Measurements from ENCODE around the gene PCCA.

The PCCA gene

DNA sequence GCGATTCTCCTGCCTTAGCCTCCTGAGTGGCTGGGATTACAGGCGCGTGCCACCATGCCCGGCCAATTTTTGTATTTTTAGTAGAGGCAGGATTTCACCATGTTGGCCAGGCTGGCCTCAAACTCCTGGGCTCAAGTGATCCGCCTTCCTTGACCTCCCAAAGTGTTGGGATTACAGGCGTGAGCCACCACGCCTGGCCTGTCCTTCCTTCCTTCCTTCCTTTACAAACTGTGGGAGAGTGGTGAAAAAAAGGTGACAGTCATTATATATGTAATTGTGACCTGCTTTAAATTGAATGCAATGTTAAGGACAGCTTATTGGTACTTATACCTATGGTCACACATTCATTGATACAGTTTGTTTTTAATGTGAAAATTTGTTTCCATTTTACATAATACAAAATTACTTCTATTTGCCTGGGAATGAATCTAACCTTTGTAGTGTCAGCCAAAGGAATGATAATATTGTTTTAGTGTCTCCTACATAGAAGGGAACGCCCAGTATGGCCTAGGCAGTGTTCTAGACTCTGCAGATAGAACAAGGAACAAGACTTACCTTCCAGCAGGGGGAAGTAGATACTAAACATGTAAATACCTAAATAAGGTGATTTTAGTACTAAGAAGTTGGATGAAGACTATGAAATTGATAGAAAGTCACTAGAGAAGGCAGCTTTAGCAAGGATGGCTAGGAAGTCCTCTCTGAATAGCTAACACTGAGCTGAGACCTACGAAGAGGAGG lies 353.4 kb downstream of the PCCA start:
- TF ChIP-seq, protein P1, sequence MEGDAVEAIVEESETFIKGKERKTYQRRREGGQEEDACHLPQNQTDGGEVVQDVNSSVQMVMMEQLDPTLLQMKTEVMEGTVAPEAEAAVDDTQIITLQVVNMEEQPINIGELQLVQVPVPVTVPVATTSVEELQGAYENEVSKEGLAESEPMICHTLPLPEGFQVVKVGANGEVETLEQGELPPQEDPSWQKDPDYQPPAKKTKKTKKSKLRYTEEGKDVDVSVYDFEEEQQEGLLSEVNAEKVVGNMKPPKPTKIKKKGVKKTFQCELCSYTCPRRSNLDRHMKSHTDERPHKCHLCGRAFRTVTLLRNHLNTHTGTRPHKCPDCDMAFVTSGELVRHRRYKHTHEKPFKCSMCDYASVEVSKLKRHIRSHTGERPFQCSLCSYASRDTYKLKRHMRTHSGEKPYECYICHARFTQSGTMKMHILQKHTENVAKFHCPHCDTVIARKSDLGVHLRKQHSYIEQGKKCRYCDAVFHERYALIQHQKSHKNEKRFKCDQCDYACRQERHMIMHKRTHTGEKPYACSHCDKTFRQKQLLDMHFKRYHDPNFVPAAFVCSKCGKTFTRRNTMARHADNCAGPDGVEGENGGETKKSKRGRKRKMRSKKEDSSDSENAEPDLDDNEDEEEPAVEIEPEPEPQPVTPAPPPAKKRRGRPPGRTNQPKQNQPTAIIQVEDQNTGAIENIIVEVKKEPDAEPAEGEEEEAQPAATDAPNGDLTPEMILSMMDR (IDR thresholded peaks at IDR 0.05; ENCODE audit: borderline replicate concordance, control extremely low read depth, extremely low read depth, insufficient read depth, missing control alignments): no peak
- in situ Hi-C loops (cut with MboI; ENCODE audit: low sequenced_read_pairs, unreplicated experiment): no loop called here
- no peak for DNase-seq (ENCODE audit: low spot score)

- TF ChIP-seq, protein P1 (IDR thresholded peaks at IDR 0.05; ENCODE audit: borderline replicate concordance, control extremely low read depth, extremely low read depth, insufficient read depth, missing control alignments): no peak
- no peak for DNase-seq (ENCODE audit: low spot score)
- in situ Hi-C loops (cut with MboI; ENCODE audit: low sequenced_read_pairs, unreplicated experiment): no loop called here
Measured at GRCh38 chr13:100443278-100443997, 354.5 kb downstream of the PCCA start.

GRCh38 chr13:100443998-100444328 lies 355.1 kb downstream of the PCCA start:
- in situ Hi-C loops (cut with MboI; ENCODE audit: low sequenced_read_pairs, unreplicated experiment): no loop called here
- DNase-seq (ENCODE audit: low spot score): no peak
- TF ChIP-seq, protein P1 (IDR thresholded peaks at IDR 0.05; ENCODE audit: borderline replicate concordance, control extremely low read depth, extremely low read depth, insufficient read depth, missing control alignments): no peak

GRCh38 chr13:100447831-100448230 lies 358.9 kb downstream of the PCCA start:
- DNase-seq (ENCODE audit: low spot score): no peak
- TF ChIP-seq, protein P1 (IDR thresholded peaks at IDR 0.05; ENCODE audit: borderline replicate concordance, control extremely low read depth, extremely low read depth, insufficient read depth, missing control alignments): no peak
- in situ Hi-C loops (cut with MboI; ENCODE audit: low sequenced_read_pairs, unreplicated experiment): no loop called here

DNA sequence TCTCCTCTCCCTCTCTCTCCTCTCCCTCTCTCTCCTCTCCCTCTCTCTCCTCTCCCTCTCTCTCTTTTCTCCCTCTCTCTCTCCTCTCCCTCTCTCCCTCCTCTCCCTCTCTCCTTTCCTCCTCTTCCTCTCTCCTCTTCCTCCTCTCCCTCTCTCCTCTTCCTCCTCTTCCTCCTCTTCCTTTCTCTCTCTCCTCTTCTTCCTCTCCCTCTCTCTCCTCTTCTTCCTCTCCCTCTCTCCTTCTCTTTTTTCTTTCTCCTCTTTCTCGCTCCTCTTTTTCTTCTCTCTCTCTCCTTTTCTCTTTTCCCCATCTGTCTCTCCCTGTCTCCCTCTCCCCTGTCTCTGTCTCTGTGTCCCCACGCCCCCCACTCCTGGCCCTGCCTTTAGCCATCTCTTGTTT lies 363.0 kb downstream of the PCCA start:
- TF ChIP-seq, protein P1 (IDR thresholded peaks at IDR 0.05; ENCODE audit: borderline replicate concordance, control extremely low read depth, extremely low read depth, insufficient read depth, missing control alignments): no peak
- in situ Hi-C loops (cut with MboI; ENCODE audit: low sequenced_read_pairs, unreplicated experiment): no loop called here
- DNase-seq (ENCODE audit: low spot score): no peak

DNA sequence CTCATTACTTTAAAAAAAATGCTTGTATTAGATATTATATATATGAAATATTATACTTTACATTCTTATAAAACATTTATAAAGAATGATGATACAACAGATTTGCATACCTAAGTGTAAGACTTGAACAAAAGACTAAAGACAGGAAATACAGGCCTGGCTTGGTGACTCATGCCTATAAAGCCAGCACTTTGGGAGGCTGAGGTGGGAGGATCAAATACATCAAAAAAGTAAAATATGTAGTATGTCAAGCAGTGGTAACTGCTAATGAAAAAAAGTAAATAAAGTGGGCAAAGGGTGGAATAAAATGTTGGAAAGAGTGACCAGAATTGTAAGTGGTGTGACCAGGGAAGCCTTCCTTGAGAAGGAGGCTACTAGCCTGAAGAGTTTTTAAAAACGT lies 366.0 kb downstream of the PCCA start:
- DNase-seq (ENCODE audit: low spot score): no peak
- in situ Hi-C loops (cut with MboI; ENCODE audit: low sequenced_read_pairs, unreplicated experiment): no loop called here
- TF ChIP-seq, protein P1 (IDR thresholded peaks at IDR 0.05; ENCODE audit: borderline replicate concordance, control extremely low read depth, extremely low read depth, insufficient read depth, missing control alignments): no peak

Measured in GM13976 (cell line).